IPS-11a (cell line): ENCODE data around the gene FAM163B.

ENCODE experiments used
- H3K4me3 ChIP-seq: one replicate; pipeline ENCODE4 v1.5.1; 2013; ENCODE audit warnings: low read depth, low read length, control low read depth

FAM163B gene

DNA sequence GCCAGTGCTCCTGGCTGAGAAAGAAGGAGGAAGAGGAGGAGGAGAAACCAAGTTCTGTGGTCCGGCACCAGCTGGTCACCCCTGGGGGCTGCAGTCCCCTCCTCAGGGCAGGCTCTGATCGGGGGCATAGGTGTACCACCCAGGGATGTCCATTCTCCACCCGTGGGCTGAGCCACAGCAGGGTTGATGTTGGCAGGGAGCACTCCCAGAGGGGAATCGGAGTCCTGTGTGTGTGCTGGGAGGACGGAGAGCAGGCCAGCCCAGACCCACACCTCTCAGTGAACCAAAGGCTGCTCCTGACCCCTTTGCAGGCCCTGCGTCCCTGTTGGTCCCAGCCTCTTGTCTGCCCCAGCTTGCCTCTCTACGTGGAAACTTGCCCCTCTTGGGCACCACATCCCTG lies 79.3 kb downstream of the FAM163B start:
- H3K4me3 ChIP-seq, result no peak overlapping the region

- H3K4me3 ChIP-seq, result no peak overlapping the region
Measured at GRCh38 chr9:133529457-133529856, 79.7 kb downstream of the FAM163B start.

DNA sequence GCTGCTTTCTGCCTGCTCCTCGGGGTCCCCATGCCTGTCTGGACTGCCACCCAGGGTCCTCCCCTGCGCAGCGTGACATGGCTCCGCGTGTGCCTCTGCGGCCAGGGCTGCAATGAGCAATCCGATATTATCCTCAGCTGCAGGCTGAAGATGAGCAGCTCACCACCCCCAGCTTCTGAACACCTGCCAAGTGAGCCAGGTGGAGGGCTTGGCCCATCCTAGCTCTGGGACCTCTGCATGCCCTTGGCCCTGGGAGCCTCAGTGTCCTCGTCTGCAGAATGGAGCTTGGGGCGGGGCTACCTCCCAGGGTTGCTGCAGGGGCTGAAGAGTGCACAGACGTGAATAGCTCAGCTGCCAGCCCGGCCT lies 80.3 kb downstream of the FAM163B start:
- H3K4me3 ChIP-seq, result no peak overlapping the region

GRCh38 chr9:133528001-133528875 lies 81.0 kb downstream of the FAM163B start:
- H3K4me3 ChIP-seq, result no peak overlapping the region

DNA sequence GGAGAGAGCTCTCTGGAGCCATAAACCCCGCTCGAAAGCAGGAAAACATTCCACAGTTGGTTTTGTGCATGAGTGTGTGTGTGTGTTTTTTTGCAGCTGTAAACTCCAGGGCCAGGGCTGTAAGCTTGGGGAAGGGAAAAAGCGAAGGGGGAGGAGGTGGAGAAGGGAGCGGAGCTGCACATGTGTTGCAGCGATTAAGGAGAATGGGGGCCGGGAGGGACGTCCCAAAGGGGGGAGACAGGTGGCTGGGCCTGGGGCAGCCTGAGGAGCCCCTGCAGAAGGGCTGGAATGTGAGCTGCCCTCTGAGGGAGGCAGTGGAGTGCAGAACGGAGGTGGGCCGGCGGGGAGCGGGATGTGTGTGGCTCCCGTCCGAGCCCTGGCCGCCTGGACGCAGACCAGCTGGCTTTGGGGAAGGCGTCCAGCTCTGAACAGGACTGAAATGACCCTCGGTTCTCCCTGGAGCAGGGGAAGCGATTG lies 81.7 kb downstream of the FAM163B start:
- H3K4me3 ChIP-seq, result no peak overlapping the region
